ENCODE measurements around the gene TMEM208. TPM values are rescaled to one million over a fixed set of nuclear protein-coding genes. Genes with fewer than 3 reads are reported as not detected.

Gene TMEM208
- total and polyA plus RNA-seq, 2 of the 13 experiments (the other 11 are each of a cell fraction or from before 2014, with no cell fraction given), result 58.8 to 72.9 TPM

DNA sequence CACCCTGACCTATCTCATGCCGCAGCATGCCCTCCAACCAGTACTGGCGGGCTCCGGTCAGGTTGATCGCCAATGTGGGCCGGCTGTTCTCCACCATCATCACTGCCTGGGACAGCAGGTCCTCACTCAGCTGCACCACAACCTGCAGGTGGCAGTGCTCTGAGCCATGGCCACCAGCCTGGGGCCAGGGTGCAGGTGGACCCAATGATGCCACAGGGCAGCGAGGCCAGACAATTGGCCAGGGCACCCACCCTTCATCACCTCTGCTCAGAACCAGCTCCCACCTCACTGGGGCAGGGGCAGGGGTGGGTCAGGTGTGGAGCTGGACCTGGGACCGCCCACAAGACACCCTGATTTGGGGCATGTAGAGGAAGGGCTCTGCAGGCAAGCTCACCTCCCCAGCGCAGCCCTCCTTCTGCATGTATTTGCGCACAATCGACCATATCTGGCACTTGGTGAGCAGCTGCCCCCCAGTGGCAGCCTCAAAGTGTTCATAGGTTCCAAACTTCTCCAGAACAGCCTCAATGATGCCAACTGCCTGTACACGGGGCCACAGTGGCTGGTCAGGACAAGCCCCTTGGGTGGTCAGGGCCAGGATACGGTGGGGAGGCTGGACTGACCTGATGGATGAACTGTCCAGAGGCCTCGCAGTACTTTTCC lies 47.4 kb upstream of the TMEM208 start (continued):
- TF ChIP-seq, protein P1, sequence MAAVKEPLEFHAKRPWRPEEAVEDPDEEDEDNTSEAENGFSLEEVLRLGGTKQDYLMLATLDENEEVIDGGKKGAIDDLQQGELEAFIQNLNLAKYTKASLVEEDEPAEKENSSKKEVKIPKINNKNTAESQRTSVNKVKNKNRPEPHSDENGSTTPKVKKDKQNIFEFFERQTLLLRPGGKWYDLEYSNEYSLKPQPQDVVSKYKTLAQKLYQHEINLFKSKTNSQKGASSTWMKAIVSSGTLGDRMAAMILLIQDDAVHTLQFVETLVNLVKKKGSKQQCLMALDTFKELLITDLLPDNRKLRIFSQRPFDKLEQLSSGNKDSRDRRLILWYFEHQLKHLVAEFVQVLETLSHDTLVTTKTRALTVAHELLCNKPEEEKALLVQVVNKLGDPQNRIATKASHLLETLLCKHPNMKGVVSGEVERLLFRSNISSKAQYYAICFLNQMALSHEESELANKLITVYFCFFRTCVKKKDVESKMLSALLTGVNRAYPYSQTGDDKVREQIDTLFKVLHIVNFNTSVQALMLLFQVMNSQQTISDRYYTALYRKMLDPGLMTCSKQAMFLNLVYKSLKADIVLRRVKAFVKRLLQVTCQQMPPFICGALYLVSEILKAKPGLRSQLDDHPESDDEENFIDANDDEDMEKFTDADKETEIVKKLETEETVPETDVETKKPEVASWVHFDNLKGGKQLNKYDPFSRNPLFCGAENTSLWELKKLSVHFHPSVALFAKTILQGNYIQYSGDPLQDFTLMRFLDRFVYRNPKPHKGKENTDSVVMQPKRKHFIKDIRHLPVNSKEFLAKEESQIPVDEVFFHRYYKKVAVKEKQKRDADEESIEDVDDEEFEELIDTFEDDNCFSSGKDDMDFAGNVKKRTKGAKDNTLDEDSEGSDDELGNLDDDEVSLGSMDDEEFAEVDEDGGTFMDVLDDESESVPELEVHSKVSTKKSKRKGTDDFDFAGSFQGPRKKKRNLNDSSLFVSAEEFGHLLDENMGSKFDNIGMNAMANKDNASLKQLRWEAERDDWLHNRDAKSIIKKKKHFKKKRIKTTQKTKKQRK (IDR thresholded peaks at IDR 0.05; ENCODE audit: low read length), result no peak
- TF ChIP-seq ZNF609 (CRISPR knock-in tag; IDR thresholded peaks at IDR 0.05; ENCODE audit: borderline replicate concordance), result no peak
- no peak for TF ChIP-seq SNAPC4 (CRISPR knock-in tag; IDR thresholded peaks at IDR 0.05)
- TF ChIP-seq ZBTB49 (CRISPR knock-in tag; IDR thresholded peaks at IDR 0.05; ENCODE audit: borderline replicate concordance), result no peak
- TF ChIP-seq ZNF274 (CRISPR knock-in tag; IDR thresholded peaks at IDR 0.05), result 0 out of 2 replicates have a peak, but pooled peaks have one; percentile 36
- peak; percentile 40 for TF ChIP-seq STAG1 (CRISPR knock-in tag; IDR thresholded peaks at IDR 0.05)
- no peak for TF ChIP-seq ZNF512B (CRISPR knock-in tag; IDR thresholded peaks at IDR 0.05; ENCODE audit: borderline replicate concordance)

All from HepG2 (cell line).